Ammon's horn (tissue), 1 donor: ENCODE results near the gene MTF1.

Experiments
- DNase-seq: peaks from one replicate; pipeline ENCODE4 v3.0.0-alpha.2; 2016; ENCODE audit warnings: low spot score

The MTF1 gene

DNA sequence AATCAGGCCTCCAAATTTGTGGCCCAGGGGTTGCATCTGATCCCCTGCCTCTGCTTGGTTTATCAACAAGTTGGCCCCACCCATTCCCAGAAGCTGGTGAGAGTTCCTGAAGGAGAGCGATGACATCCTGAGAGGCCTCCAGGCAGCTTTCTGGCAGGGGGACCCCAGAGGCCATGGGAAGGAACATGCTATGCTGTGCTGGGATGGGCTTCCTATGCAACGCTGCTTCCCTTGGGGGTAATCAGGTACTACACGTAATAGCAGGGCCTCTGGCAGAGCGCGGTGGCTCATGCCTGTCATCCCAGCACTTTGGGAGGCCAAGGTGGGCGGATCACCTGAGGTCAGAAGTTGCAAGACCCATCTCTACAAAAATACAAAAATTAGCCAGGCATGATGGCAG, 8.4 kb upstream of the MTF1 start:
- no peak for DNase-seq

GRCh38 chr1:37866491-37866890, 7.1 kb upstream of the MTF1 start:
- DNase-seq = no peak

DNA sequence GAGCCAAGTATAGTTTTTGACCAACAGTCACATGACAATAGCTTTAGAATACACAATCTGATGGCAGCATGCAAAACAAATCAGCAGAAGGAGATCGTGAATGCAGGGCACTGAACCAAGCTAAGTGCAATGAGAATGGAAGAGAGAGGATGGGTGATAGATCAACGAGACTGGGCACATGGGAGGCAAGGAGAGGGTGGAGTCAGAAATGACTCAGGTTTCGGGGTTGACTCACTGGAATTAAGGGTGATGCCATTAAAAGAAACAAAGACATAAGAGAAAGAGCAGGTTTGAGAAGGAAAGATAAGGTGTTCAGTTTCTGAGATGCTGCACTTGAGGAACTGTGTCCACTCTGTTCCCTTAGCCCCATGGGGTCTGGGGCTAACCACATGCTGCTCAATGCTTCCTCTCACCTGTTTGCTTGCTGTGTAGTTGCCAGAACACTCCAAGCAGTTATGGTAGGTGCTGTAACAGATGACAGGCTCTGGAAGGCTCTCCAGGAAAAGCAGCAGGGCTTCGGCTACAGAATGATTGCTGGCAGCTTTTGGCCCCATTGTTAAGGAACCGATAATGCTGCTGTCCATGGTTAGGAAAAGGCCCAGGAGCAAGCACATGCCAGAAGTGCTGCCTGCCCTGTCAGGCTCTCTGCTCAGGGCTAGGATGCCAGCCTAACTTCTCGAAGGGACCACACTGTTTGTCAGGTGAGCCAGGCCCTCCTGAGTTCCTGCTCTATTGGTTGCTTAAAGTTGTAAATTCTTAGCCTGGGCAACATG, 6.1 kb upstream of the MTF1 start:
- no peak for DNase-seq

GRCh38 chr1:37862330-37862729, 2.9 kb upstream of the MTF1 start:
- DNase-seq = peak; percentile 13

GRCh38 chr1:37861151-37861550, 1.8 kb upstream of the MTF1 start:
- DNase-seq = no peak

DNA sequence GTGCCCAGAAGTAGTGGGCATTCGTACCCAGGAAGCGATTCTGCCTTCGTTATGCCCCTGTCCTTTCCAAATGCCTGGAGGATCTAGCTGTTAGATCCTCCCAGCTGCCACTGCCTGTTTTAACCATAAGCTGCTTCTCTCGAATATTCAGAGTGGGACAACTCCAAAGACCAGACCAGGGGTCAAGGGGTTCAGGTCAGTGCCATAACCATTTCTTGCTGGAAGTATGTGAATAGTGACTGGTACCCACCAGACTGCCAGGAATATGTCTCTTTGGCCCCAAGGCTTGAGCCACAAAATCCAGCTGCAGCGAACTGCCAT, 914 bp upstream of the MTF1 start:
- DNase-seq = no peak

DNA sequence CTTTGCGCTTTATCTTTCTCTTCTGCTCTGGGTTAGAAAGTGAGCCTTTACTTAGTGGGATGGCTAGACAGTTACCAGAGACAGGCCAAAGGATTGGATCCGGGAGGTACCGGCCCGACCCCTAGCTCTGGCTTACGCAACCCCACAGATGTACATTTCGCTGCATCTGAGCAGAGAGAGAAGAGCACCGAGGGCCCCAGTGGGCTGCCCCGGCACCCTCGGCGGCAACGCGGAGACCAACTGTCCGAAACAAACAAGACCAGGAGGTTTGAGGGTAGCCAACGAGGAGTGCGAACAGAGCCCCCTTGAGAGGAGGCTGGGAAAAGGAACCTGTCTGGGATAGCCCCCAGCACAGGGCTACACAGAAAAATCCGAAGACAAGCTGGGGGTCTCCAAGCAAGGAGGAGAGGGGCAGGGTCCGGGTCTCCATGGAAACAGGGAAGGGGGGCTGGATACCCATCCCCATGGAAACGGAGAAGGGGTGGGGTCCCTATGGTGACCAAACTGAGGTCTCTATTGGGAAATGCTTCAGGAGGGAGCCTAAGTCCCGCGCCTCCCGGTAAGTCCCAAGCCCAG, 373 bp downstream of the MTF1 start:
- DNase-seq = no peak

GRCh38 chr1:37854406-37854805, 5.0 kb downstream of the MTF1 start:
- no peak for DNase-seq

DNA sequence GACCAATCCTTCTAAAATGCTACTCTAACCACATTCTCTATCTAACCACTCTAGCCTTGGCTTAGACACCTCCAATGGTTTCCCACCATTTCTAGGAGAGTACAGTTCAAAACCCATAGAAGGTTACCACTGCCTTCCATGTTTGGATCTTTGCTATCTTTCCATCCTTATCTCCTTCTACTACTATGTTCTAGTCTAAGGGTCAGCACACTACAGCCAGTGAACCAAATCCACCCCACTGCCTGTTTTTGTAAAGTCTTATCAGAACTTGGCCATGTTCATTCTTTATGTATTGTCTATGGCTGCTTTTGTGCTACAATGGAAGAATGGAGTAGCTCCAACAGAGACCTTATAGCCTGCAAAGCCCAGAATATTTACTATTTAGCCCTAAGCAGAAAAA, 6.2 kb downstream of the MTF1 start:
- no peak for DNase-seq

DNA sequence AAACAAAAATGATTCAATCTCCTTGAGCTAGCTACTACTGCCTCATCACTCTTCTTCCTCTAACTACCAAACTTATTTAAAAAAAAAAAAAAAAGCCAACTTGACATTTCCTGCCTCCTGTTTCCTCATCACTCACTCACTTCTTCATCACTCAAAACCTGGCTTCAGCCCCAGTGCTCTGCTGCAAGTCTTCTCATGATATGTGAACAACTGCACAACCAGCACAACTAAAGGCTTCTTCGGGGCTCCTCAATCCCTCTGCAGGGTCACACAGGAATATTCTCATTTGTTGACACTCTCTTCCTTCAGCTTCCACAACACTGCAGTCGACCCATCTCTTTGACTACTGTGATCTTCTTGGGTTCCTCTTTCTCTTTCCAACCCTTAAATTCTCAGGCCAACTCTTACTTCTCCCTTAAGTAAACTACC, 7.6 kb downstream of the MTF1 start:
- DNase-seq = peak; percentile 13

GRCh38 chr1:37851262-37851661, 8.1 kb downstream of the MTF1 start:
- DNase-seq = peak; percentile 23

GRCh38 chr1:37850352-37850955, 8.9 kb downstream of the MTF1 start:
- no peak for DNase-seq

DNA sequence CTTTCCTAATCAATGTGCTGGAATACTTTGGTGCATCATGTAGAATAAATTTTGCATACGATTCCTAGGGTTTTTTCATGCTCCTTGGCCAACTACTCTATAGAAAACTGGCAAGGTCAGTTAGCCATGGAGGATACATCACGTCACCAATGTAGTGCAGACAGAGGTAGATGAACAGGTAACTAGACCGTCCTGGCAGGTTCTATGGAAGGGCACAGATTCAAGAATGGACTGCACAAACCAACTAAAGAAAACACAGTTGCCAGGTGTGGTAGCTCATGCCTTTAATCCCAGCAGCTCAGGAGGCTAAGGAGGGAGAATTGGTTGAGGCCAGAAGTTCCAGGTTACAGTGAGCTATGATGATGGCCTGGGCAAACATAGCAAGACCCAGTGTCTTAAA, 9.9 kb downstream of the MTF1 start:
- DNase-seq = no peak

DNA sequence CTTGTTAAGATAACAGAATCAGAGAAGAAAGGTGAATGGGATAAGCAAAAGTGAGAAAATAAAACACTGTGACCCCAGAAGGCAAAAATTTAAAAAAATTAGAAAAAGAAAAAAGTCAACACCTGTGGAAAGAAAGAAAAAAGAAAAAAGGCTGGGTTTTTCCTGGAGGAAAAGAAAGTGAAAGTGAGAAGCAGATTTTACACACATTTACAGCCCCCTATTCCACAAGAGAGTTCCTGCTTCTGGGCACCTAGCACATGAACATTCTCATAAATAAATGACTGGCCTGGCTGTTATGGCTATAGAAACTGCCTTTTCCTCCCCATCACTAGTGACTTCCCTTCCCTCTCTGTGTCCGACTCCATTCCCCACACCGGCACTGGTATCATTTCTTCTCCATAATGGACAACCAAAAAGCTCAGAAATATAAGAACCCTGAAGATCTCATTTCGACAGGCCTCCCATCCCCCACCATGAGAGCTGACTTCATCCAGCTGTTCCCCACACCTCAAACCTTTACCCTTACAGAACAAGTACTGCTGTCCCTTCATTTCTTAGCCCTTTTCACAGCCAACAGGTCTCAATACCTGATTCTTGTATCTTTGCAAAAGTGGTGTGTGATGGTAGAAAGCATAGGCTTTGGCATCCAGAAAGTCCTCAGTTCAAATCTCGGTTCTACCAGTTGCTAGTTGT, 12.6 kb downstream of the MTF1 start:
- DNase-seq = no peak

DNA sequence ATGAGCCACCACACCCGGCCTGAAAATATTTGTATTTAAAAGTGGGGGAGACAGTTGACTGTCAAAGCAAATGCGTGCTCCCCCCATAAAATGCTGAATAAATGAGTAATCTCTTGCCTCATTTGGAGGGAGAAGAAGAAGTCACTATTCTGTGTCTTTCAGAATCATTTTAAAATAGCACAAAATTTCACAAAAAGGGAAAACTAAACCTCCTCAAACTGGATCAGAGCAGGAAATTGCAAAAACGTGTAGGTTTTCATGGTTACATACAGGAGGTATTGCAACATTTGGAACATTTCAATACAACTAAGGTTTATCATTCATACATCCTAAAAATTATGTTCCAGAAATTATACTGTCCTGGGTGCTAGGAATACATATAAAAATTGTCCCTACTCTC, 13.6 kb downstream of the MTF1 start:
- no peak for DNase-seq

- DNase-seq = no peak
Measured at GRCh38 chr1:37845049-37845646, 14.2 kb downstream of the MTF1 start.

DNA sequence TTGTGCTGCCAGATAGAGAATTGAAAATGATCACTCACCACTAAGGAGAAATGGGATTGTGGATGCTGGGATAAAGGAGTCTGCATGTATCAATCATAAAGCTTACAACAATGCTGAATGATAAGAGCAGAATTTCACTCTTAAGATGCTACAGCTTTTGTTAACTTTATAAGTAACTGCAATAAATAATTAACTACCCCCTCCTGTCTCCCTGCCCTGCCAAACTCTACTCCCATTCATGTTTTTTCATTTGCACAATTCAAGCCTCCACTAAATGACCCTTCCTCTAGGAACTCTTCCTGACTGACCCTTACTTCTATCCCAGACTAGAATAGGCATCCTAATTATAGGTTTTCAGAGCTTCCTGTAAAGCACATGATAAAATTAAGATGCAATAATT, 14.9 kb downstream of the MTF1 start:
- DNase-seq = no peak

GRCh38 chr1:37841652-37842051, 17.7 kb downstream of the MTF1 start:
- no peak for DNase-seq

DNA sequence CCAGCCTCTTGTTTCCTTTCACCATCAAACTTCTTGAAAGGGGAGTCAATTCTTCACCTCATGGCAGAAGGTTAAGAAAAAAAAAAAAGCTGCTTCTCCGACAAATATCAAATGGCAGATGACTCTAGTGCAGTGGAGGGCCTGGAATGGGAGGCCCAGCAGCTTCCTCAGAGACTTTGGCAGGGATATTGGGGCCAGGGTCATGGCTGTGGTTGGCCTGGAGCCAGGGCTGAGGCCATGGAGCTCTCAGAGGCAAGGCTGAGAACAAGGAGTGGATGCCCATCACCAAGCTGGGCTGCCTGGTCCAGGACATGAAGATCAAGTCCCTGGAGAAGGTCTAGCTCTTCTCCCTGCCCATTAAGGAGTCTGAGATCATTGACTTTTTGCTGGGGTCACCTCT, 18.7 kb downstream of the MTF1 start:
- DNase-seq = no peak

GRCh38 chr1:37839676-37840075, 19.7 kb downstream of the MTF1 start:
- no peak for DNase-seq

- DNase-seq = no peak
Measured at GRCh38 chr1:37836788-37837187, 22.6 kb downstream of the MTF1 start.

- no peak for DNase-seq
Measured at GRCh38 chr1:37831809-37832208, 27.6 kb downstream of the MTF1 start.

DNA sequence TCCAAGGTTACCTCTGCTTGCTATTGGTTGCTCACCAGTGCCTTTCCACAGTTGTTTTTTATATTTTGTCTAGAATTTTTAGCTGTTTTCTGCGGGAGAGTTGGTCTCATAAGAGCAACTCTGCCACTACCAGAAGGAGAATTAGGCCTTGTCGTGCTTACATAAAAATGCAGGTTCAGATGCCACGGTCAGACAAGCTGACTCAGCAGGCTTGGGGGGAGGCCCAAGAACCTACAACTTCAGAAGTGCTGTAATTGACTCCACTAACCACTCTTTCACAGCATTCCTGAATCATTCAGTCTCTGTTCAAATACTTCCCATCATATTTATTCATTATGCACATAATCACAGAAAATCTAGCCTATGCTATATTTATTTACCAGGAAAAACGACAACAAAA, 28.3 kb downstream of the MTF1 start:
- no peak for DNase-seq
